Epidermal melanocyte (primary cell): Measurements from ENCODE around the gene SLC45A2.
A peak's percentile ranks its signal among the peaks of the same experiment; 100 is the strongest.

Experiments used
- DNase-seq: peaks from one replicate; pipeline ENCODE4 v3.0.0; 2011; ENCODE audit warnings: low spot score; ENCODE audit not compliant: insufficient read length

SLC45A2 gene

DNA sequence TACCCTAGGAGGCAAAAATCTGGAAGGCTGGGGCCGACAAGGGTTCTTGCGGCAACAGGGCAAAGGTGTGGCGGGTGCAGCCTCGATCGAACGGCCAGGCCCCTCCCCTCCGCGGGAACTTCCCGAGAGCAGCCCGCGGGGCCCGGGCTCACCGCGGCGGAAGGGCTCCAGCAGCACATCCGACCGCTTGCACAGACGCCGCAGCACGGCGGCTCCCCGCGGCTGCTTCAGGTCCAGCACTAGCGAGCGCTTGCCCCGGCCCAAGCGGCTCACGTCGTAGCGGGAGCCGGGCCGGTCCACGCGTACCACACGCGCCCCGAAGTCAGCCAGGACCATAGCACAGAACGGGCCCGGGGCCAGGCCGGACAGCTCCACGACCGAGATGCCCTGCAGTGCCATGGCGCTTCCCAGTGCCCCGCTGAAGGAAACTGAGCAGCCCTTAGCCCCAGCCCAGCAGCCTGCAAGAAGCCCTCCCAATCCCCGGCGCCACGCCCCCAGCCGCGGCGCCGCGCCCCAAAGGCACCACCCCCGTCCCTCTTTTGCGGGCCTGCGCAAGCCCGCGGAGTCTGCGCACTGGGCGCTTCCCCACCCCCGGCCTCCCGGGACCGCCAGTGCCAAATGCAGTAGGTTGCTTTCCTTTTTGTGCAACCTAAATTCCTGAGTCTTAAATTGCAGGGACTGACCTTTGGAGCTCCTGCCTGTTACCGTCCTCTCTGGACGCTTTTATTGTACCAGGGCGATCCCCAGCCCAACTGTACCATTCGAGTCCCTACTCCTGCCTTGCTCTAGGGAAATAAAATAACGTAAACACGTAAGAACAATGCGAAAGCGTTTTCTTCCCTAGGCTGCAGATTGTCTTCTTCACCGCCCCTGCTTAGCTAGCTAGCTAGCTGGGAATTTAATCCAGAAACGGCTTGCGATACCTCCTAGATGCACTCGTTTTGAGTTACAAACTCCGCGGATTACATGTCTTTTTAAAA, 23.4 kb upstream of the SLC45A2 start, which contains the start of gene AMACR:
Gene AMACR (minus strand): TSS at position 430 of the 980 bp plus-strand sequence. CDS start 31 bp downstream, at position 399.
- peak; percentile 90 for DNase-seq

DNA sequence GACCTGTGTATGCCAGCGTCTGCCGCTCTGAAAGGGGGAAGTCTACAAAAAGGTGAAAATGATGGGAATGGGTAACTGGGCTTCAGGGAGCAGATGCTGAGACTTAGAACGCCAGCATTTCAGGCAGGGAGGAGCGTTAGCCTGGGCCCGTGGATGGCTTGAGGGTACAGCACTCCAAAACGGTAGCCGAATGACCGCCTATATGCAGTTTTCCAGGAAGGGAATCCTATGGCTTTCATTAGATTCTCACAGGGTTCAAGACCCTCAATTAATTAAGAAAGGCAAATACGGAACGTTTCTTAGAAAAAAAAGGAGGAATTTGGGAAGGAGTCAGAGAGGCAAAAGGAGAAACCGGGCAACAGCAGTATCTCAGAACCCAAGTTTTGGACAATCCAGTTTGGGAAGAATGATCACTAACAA, 22.7 kb upstream of the SLC45A2 start:
- no peak for DNase-seq

DNA sequence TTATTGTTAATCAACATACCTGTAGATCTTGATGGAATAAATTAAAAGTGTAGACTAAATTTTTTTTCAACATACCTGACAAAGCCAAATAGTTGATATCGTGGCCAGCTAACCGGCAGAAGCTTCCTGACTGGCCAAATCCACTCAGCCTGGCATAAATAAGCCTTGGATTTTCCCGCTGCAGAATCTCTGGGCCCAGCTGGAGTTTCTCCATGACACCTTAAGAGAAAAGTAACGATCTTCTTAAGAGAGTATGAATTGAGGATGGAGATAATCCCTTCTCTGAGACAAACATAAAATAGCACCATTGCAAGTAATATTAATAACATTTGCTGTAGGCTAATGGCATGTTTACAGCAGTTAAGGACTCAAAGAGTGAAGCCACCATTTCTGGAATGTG, 21.2 kb upstream of the SLC45A2 start:
- no peak for DNase-seq

DNA sequence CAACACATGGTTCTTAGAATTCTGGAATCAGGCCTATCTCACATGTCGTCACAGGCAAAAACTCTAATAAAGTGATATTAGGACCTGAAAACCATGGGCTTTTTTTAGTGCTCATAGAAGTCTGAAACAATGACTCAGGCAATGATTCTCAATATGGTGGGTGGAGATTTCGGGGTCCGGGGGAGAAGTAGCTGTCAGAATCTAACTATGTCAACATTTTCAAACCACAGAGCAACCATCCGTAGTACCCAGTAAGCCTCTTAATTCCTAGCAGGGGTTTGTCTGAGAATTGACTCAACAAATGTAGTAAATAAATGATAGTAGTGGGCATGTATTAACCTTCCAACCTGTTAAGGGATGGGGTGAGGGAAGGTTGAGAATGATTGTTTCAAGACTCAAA, 20.7 kb upstream of the SLC45A2 start:
- no peak for DNase-seq

DNA sequence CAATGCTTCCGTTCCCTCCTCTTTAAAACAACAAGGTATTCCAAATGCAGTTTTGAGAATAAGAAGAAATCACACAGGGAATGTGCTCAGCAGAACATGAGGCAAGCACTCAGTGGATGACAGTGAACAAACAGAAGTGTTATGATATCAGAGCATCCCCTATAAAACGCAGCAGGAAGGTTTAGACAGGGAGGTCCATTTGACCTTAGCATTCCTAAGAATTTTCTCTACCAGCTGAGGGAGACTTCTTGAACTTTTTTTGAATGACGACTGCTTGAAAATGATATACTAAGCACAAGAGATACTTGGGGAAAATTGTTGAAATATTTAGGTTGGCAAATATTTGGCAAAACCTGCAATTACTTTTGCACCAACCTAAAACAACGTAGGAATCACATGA, 19.4 kb upstream of the SLC45A2 start:
- no peak for DNase-seq

DNA sequence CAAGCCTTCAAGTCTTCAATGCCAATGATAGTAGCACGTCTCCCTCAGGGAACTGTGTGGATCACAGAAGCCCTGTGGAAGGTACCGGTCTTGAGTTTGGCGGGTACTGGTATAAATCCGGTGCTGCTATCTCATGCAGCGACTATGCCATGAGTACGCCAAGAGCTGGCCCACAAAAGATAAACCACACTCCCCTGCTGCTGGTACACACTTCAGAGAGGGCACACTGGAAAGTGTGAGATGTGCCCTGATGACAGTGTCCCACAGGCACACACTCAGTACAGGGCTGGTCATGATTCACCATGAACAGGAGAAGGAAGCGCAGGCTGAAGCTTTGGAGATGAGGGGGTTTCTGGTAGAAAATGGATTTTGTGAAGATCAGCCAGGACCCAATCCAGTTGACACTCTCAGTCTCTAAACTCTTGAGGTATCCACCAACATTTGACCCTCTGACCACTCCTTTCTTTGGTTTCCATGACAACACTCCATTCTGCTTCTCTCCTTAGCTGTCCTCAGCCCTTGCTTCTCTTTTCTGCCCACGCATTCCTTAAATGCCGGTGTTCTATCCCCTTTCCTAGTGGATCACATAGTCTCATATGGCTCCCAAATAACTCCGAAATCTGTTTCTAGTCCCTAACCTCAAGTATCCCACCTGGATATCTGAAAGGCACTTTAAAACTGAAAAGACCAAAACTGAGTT, 18.3 kb upstream of the SLC45A2 start:
- DNase-seq = no peak

DNA sequence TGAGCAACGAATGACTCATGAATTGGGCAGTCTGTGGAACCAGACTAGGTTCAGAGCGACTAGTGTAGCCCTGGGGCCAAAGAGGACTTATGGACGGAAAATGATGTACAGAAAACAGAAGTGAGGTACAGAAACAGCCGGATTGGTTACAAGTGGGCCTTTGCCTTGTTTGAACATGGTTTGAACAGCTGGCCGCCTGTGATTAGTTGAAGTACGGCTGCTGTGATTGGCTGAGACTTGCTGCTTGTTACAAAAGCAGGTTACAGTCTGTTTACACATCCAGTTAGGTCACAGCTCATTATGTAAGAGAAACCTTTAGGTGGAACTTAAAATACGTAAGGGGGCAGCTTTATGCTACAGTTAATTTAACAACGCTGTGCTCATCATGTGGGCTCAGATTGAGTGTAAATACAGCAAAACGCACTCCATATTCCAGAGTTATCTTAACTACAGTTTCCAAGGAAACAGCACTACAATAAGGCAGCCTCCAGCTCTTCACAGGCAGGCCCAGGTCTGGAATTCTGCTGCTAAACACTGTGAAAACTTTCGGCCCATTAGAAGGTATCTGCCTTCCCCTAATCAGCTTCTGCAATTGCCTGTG, 16.8 kb upstream of the SLC45A2 start:
- DNase-seq = no peak

DNA sequence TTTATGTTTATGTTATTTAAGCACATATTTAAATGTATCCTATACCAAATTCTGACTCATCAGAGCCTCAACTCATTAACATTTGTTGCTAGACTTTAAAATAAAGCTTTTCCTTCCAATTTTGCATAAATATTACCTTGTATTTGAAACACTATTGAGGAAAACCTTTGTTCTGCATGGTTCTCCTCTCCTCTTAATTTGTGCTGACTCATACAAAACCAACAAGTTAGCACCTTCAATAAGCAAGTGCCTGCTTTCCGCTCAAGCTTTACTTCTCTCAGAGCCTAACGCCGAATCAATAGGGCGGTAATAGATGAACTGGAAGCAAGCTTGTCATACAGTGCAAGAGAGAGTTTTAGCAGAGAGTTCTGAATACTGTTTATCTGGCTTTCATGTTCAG, 15.5 kb upstream of the SLC45A2 start:
- DNase-seq = no peak

DNA sequence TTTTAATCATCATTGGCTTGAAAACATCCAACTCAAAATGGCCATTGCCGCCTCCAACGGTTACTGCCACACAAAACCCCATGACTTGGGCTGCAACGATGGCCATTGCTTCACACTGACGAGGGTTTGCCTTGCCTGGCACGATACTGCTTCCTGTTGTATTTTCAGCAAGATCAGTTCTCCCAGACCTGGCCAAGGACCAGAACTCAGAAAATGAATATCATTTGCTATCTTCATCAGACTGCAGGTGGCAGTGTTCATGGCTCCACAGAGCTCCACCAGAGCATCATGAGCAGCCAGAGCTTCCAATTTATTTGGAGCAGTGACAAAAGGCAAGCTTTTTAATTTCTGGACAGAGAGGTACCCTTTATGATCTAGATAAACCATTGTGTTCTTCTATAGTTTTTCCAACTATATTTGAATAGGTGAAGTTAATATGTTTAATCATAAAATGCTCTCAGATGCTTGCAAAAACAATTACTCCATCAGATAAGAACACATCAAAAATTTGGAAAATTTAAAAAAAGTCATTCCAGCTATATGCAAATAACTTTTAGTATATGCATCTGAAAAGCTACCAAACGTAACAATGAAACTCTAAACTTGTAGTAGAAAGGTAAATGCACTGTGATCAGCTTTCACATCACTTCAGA, 13.0 kb upstream of the SLC45A2 start:
- peak; percentile 50 for DNase-seq

DNA sequence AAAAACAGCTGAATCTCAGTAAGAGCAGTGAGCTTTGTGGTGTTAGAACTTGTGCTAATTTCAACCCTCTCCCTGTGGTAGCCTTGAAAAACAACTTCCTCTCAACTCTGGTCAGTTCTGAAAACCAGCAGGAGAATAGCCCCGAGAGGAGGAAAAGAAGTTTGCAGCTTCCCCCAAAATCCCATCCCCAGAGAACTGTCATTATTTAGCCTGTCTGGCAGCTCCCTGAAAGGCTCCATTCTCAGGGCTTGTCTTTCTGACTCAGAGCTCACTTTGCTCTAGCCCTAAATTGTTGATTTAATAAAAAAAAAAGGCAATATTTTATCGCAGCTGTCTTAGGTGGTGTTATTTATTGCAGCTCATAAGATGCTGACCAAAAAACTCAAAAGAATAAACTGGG, 11.4 kb upstream of the SLC45A2 start:
- DNase-seq = no peak

DNA sequence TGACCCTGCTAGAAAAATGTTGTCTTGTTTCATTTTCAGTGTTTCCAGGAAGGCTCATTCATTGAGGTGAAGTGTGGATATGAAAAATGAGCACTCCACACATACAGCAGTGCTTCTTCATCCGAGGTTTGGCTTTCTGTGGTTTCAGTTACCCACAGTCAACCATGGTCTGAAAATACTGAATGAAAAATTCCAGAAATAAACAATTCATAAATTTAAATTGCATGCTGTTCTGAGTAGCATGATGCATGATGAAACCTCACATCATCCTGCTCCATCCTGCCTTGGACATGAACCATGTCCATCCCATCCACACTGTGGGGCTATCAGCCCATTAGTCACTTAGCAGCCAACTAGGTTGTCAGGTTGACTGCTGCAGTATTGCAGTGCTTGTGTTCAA, 10.4 kb upstream of the SLC45A2 start:
- no peak for DNase-seq

DNA sequence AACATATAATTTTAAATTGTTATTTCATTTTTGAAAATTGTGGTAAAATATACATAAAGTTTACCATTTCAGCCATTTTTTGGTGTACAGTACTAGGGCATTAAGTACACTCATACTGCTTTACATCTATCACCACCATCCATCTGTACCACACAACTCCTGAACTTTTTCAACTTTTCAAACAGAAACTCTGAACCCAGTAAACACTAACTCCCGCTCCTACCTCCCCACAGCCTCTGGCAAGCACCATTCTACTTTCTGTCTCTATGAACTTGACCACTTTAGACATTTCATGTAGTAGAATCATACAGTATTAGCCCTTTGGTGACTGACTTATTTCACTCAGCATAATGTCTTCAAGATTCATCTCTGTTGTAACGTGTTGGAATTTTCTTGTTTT, 8.4 kb upstream of the SLC45A2 start:
- no peak for DNase-seq

DNA sequence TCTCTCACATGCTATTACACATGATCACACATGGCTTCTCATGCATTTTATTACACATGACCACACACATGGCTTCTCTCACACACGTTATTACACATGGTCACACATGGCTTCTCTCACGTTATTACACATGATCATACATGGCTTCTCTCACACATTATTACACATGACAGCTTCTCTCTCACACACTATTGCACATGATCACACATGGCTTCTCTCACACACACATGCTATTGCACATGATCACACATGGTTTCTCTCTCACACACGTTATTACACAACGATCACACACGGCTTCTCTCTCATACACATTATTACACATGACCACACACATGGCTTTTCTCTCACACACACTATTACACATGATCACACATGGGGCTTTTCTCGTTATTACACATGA, 954 bp upstream of the SLC45A2 start:
- no peak for DNase-seq

DNA sequence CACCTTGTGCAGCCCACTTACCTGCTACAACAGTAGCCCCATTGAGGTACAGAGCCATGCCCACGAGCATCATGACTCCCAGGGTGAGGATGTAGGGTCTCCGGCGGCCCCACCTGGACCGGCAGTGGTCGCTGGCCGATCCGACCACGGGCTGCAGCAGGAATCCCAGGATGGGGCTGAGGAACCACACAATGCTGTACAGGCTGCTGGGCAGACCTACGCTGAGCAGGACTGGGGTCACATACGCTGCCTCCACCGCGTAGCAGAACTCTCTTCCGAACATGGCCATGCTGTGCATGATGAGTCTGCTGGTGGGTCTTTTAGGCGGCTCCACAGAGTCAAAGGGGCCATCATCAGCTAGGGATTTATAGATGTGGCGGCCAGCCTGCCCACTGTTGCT, 315 bp downstream of the SLC45A2 start:
- DNase-seq = no peak

DNA sequence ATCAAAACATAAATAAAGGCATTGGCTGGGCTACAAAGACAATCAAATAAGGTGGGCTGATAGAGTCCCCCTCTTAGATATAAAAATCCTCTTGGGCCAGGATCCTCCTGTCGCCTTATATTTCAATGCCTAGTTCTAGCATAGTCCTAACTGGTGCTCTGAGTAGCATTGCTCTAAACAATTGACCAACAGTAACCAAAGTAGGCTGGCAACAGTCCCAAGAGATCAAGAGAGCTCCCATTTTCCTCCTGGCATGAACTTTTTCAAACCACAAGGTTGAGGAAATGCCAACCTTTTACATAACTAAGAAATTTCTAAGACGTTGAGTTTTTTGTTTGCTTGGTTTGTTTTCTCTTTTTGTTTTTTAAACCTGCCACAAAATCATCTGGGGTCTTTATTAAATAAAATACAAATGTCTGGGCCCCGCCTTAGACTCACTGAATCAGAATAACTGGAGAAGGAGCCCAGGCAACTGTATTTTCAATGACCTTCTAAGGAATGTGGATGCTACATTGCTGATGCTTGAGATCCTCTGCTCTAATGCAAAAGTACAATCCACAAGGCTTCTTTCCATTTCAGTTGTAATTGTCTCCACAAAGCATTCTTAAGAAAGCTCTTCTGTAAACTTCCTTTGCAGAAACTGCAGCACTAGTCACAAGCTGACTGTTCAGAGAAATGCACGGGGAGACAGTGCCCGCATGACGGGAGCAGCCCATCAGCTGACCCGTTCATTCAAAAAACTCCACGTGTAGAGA, 2.9 kb downstream of the SLC45A2 start:
- DNase-seq = peak; percentile 53

DNA sequence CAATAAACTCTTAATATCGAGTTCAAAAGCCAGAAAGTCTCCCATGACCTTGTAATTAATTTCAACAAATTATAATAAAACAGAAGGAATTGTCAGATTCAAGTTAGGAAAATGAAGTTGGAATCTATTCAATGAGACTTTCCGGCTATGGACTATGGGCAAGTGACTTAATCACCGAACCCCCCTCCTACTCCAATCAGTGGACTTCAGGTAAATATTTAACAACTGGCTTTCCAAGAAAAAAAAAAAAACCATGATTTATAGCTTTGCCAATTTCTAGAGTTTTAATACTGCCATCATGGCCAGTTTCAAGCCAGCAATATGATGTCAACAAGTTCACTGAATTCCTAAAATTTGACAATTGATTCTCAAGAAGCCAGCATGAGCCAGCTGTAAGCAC, 4.5 kb downstream of the SLC45A2 start:
- no peak for DNase-seq

DNA sequence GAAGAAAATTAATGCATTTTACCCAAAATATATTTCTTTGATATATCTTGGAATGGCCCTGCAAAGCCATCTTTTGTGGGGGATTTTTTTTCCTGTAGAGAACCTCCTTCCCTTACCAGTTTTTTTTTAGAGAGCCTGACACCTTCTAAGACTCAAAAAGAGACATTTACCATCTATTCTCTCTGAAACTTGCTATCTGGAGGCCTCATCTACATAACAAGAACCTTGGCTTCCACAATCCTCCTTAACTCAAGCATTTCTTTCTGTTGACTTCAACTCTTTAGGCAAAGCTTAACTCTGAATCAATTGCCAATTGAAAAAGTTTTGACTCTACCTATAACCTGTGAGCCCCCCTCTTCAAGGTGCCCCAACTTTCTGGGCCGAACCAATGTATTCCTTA, 6.2 kb downstream of the SLC45A2 start:
- DNase-seq = no peak

DNA sequence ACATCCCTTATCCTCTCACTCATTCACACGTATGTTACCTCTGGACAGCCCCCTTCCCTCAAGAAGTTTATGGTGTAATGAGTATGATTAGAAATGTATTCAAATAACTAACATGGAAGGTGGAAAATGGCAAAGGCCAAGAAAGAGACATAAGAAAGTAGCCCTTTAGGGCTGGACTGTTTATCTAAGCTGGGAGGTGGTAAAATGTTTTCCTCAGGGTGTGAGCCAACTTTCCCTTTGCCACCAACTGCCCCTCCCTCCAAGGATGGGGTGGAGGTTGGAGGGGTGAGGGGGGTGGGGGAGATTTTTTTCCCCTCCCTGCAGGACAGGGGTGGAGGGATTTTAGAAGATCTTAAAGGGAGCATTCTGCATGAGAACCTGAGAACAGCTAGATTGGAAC, 8.2 kb downstream of the SLC45A2 start:
- no peak for DNase-seq

DNA sequence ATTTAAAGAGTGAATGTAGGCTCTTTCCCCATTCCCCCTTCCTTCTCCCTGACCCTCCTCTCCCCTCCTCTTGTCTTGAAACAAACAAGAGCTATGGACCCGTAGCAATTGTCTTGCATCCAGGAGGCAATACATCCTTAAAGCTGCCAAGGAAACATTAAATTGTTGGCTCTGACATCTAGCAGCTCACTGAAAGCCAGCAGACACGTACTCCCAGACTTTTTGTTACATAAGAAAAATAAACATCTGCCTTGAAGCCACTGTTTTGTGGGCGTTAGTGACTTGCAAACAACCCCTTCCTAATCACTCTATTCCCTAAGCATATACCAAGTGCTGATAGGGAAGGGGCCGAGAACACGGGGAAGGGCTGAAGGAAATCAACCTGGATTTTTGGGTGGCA, 8.6 kb downstream of the SLC45A2 start:
- no peak for DNase-seq

DNA sequence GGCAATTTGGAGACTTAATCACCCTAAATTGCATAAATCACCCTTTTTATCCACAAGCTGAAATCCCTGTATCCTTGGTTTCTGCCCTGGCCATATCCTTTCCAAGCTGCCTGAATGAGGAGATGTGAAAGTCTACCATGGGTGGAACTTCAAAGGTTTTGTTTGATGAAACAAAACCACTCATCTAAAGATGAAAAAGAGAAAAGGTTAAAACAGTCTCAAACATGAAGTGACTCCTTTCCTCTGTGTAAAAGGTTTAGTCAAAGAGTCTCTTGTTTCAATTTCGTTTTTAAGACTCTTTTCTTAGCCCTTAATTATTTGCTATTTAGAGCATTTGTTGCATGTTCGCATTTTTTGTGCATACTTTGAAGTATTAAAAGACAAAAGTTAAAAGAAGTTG, 11.2 kb downstream of the SLC45A2 start:
- DNase-seq = no peak
